HepG2 (cell line): ENCODE measurements around the gene ATG9A. TPM values are rescaled to one million over a fixed set of nuclear protein-coding genes. Genes with fewer than 3 reads are reported as not detected.

Experiments used
- ATAC-seq: fragments of 200-7000 bp; cut with Tn5 transposase; 3 replicates; pipeline ENCODE4 v1.9.1; 2020; ENCODE audit warnings: mild to moderate bottlenecking, moderate library complexity
- BruUV-seq: library from RNA; stranded (reverse); fragments of 400-500 nt; replicated peaks from 2 replicates; lab custom pipeline; 2021; lab: Mats Ljungman, UMichigan
- CTCF ChIA-PET: fragments of 300-600 bp; formaldehyde crosslinking; extraction: SDS; loops from one replicate; lab custom pipeline; 2021; ENCODE audit warnings: low total read pairs, inconsistent platforms, low intra/inter-chr PET ratio; lab: Yijun Ruan, JAX
- POLR2A ChIA-PET: fragments of 350-600 bp; sonication (Branson Sonifier 250); formaldehyde crosslinking; loops from one replicate; lab custom pipeline; 2020; ENCODE audit warnings: antibody characterized with exemption, inconsistent platforms; lab: Yijun Ruan, JAX
- DNase-seq: peaks from one replicate; pipeline ENCODE4 v3.0.0-alpha.2; 2015; ENCODE audit warnings: low spot score
- FAIRE-seq: peaks from 3 replicates; lab custom pipeline; 2011; peaks lifted over from hg19 to GRCh38; lab: Jason Lieb, UNC
- H2AFZ ChIP-seq: one replicate; pipeline ENCODE4 v1.6.1; 2011; ENCODE audit warnings: low read length, inconsistent platforms
- H3K27ac ChIP-seq: fragments of 300-600 bp; 3 replicates; pipeline ENCODE4 v1.8.0; 2011; ENCODE audit warnings: mixed run types, mild to moderate bottlenecking, mixed read lengths, low read length, inconsistent platforms; ENCODE audit not compliant: insufficient read depth; ENCODE audit errors: extremely low read length
- H3K27me3 ChIP-seq, 2 experiments: fragments of 200-600 bp in 1 of 2; 2 replicates in 1 of 2; 3 replicates in 1 of 2; pipeline versions ENCODE4 v1.6.0 to v1.8.0; 2011; ENCODE audit warnings: low read length in 2 of 2, mild to moderate bottlenecking in 2 of 2, moderate library complexity in 2 of 2, inconsistent platforms in 1 of 2; ENCODE audit not compliant: insufficient read depth in 2 of 2, control insufficient read depth in 1 of 2
- H3K36me3 ChIP-seq, 2 experiments: fragments of 200-600 bp in 1 of 2; replicated peaks in 1 of 2; 2 replicates in 1 of 2; 3 replicates in 1 of 2; pipeline versions ENCODE4 v1.5.1 to v1.8.0; 2011; ENCODE audit warnings: low read length in 2 of 2, inconsistent platforms in 1 of 2; ENCODE audit not compliant: insufficient read depth in 2 of 2, control insufficient read depth in 1 of 2
- H3K4me1 ChIP-seq: 2 replicates; pipeline ENCODE4 v1.5.1; 2012; ENCODE audit warnings: low read length, inconsistent platforms; ENCODE audit not compliant: insufficient read depth
- H3K4me2 ChIP-seq: 2 replicates; pipeline ENCODE4 v1.6.0; 2011; ENCODE audit warnings: low read depth, low read length, inconsistent platforms
- H3K4me3 ChIP-seq, 3 experiments: fragments of 200-600 bp in 1 of 3; sonication (generic), shearing (Covaris generic) in 1 of 3; replicated peaks in 1 of 3; 2 replicates each; pipeline ENCODE4 v1.5.1; 2011 to 2016; ENCODE audit warnings: low read length in 3 of 3, inconsistent platforms in 2 of 3, low read depth in 2 of 3, mild to moderate bottlenecking in 2 of 3, control low read depth in 1 of 3, mixed read lengths in 1 of 3; ENCODE audit not compliant: insufficient read depth in 1 of 3
- H3K79me2 ChIP-seq: one replicate; pipeline ENCODE4 v1.6.1; 2011; ENCODE audit warnings: low read length, inconsistent platforms; ENCODE audit not compliant: insufficient read depth
- H3K9ac ChIP-seq: 2 replicates; pipeline ENCODE4 v1.6.0; 2011; ENCODE audit warnings: mild to moderate bottlenecking, low read depth, low read length, inconsistent platforms; ENCODE audit not compliant: insufficient read depth
- H3K9me3 ChIP-seq: 2 replicates; pipeline ENCODE4 v1.5.1; 2012; ENCODE audit warnings: mild to moderate bottlenecking, low read length
- H4K20me1 ChIP-seq: 2 replicates; pipeline ENCODE4 v1.6.0; 2011; ENCODE audit warnings: inconsistent platforms, mild to moderate bottlenecking, low read length, moderate library complexity; ENCODE audit not compliant: insufficient read depth
- JDP2 ChIP-seq: sonication (generic); formaldehyde crosslinking; IDR thresholded peaks from 2 replicates; pipeline ENCODE4 v1.8.1; 2022; ENCODE audit warnings: missing genetic modification reagents, borderline replicate concordance
- NCOA1 ChIP-seq: sonication (generic); formaldehyde crosslinking; IDR thresholded peaks from 2 replicates; pipeline ENCODE4 v1.9.0; 2021; ENCODE audit warnings: missing genetic modification reagents
- PRPF4 ChIP-seq: fragments of 200-400 bp; formaldehyde crosslinking; IDR thresholded peaks from 2 replicates; pipeline ENCODE4 v1.6.1; 2016; ENCODE audit warnings: low read length, low read depth; ENCODE audit not compliant: poor library complexity, severe bottlenecking
- SIX4 ChIP-seq: sonication (generic); formaldehyde crosslinking; IDR thresholded peaks from 2 replicates; pipeline ENCODE4 v1.4.0; 2020; ENCODE audit warnings: missing genetic modification reagents
- ZNF430 ChIP-seq: sonication (generic); formaldehyde crosslinking; IDR thresholded peaks from 2 replicates; pipeline ENCODE4 v1.9.0; 2021; ENCODE audit warnings: mild to moderate bottlenecking, missing genetic modification reagents
- ZNF446 ChIP-seq: sonication (generic); formaldehyde crosslinking; IDR thresholded peaks from 2 replicates; pipeline ENCODE4 v1.5.0; 2020; ENCODE audit warnings: mild to moderate bottlenecking, missing genetic modification reagents
- ZSCAN9 ChIP-seq: IDR thresholded peaks from 2 replicates; pipeline ENCODE4 v1.6.1; 2016; ENCODE audit warnings: borderline replicate concordance
- WGBS: methylation state at CpG from one replicate; pipeline ENCODE4 v1.1.6; 2017; ENCODE audit warnings: low lambda C conversion rate; 5-methylcytosine and 5-hydroxymethylcytosine counted together
- in situ Hi-C: cut with HindIII; loops from 2 replicates; pipeline ENCODE4 v1.10.0; 2017; ENCODE audit warnings: low pct_unique_long_range_greater_than_20kb; ENCODE audit not compliant: extremely low pct_ligation_motif_present
- intact Hi-C: fragments of 100-400 bp; cut with micrococcal nuclease; formaldehyde crosslinking; loops from one replicate; pipeline ENCODE4 v1.10.0; 2022; ENCODE audit not compliant: unreplicated experiment
- polyA plus RNA-seq, 8 experiments: library from polyadenylated mRNA; depleted of rRNA in 3 of 8; stranded (reverse) in 7 of 8; unstranded in 1 of 8; fragments of >200 nt; fragmentation: Illumina TruSeq in 4 of 8; extraction: Trizol in 4 of 8; gene quantifications; 2 replicates each; pipeline versions ENCODE4 v1.2.1 to v1.2.3, GENCODE V29; 2011 to 2016; ENCODE audit warnings: low read depth in 4 of 8, missing spikeins in 1 of 8, mixed read lengths in 1 of 8; ENCODE audit not compliant: insufficient read depth in 1 of 8
- total RNA-seq, 5 experiments: library from RNA; depleted of rRNA; stranded (reverse); fragments of >200 nt; fragmentation: Illumina TruSeq; extraction: Trizol; gene quantifications; 2 replicates each; pipeline ENCODE4 v1.2.3, GENCODE V29; 2016; ENCODE audit warnings: low read depth in 1 of 5
- TF ChIP-seq, protein P1 (sequence below): sonication (generic); formaldehyde crosslinking; IDR thresholded peaks from 2 replicates; pipeline ENCODE4 v1.4.0; 2020; ENCODE audit warnings: missing genetic modification reagents
- TF ChIP-seq, protein P2 (sequence below): sonication (generic); formaldehyde crosslinking; conservative IDR thresholded peaks from 2 replicates; pipeline ENCODE4 v1.4.0; 2020; ENCODE audit warnings: missing genetic modification reagents
- TF ChIP-seq, protein P3 (sequence below): sonication (generic); formaldehyde crosslinking; IDR thresholded peaks from 2 replicates; pipeline ENCODE4 v1.4.0; 2020; ENCODE audit warnings: missing genetic modification reagents
- TF ChIP-seq, protein P4 (sequence below): sonication (generic); formaldehyde crosslinking; IDR thresholded peaks from 2 replicates; pipeline ENCODE4 v1.4.0; 2020; ENCODE audit warnings: missing genetic modification reagents, mild to moderate bottlenecking, borderline replicate concordance

The ATG9A gene
- total and polyA plus RNA-seq, 2 of the 13 experiments (the other 11 are each of a cell fraction or from before 2014, with no cell fraction given), result 35.0 to 131 TPM

DNA sequence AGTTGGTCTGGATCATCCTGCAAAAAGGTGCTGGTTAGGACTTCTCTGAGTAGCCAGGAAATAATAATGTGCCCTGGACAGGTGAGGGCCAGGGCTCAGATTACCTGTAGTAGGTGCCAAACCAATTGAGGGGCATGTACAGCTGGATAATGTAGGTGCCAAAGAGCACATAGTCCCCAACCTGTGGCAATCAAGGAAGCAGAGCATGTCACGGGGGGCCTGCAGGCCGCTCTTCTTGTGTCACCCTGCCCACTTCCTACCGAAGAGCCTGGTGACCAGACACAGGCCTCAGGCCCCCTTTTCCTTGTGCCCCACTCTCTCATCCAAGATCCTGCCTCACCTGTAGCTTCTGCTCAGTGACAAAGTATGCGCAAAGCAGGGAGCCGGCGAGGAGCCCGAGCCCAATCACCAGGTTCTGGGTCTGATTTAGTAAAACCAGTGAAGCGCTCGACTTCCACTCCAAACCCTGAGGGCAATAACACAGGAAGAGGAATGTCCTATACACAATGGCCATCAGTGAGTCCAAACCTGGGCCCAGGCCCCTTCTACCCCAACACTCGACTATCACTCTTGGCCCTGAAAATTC, 15.9 kb downstream of the ATG9A start:
- DNase-seq, result no peak
- no peak overlapping the region for H3K9ac ChIP-seq
- no peaks in the 10 kb centered on the region for H3K27me3 ChIP-seq
- in situ Hi-C loops, result no loop called here
- no peak overlapping the region for H3K27ac ChIP-seq
- peaks cover 11% of the 10 kb centered on the region for H3K79me2 ChIP-seq
- CTCF ChIA-PET, result no interaction called here
- FAIRE-seq, result no peak
- H3K4me2 ChIP-seq, result no peak overlapping the region
- ATAC-seq, result no peak
- 92% methylated on average over 9 of the region's 10 CpGs for WGBS
- intact Hi-C loops, result no loop called here
- TF ChIP-seq ZSCAN9 (CRISPR knock-in tag) (no peak), JDP2 (CRISPR knock-in tag) (no peak)
- TF ChIP-seq, all 625 proteins: peak for 0
- POLR2A ChIA-PET, result interaction anchor here (1.1 to 3.4 kb wide), 2 partner anchors 37 kb away, joined by 4 to 20 read pairs; partner anchors contain the start of gene CNPPD1
- no TSS peak for BruUV-seq
- no peak overlapping the region for H2AFZ ChIP-seq
- H3K4me1 ChIP-seq, result peaks cover 66% of the 10 kb centered on the region
- H3K36me3 ChIP-seq, result peaks cover 38 to 66% of the 10 kb centered on the region in 2 experiments
- no peak overlapping the region for H3K4me3 ChIP-seq
- H4K20me1 ChIP-seq, result no peaks in the 10 kb centered on the region
- H3K9me3 ChIP-seq, result no peaks in the 10 kb centered on the region

DNA sequence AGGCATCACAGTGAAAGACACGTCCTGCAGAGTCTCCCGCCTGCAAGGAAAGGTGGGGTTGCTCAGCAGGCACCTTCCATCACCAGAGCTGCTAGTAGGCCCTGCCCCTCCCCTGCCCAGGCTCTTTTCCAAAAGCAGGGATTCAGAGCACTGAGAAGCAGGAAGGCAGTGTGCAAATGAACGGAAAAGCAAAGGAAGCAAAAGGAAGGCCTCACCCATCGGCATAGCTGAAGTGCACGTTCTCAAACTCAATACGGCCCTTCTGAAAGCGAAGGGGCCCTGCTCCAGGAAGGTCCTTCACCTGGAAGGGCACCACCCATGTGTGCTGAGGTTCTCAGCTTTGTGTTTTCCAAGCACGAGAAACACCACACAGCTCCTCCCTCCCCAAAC, 16.4 kb downstream of the ATG9A start:
- intact Hi-C loops (no loop called here), in situ Hi-C loops (no loop called here)
- FAIRE-seq (no peak), DNase-seq (no peak), ATAC-seq (no peak)
- ChIA-PET CTCF (no interaction called here), POLR2A (interaction anchor here (1.1 to 3.4 kb wide), 2 partner anchors 36 to 37 kb away, joined by 4 to 20 read pairs; partner anchors contain the start of gene CNPPD1)
- Histone ChIP-seq H2AFZ (no peak overlapping the region), H3K4me2 (no peak overlapping the region), H3K4me1 (peaks cover 71% of the 10 kb centered on the region), H3K9me3 (no peaks in the 10 kb centered on the region), H3K79me2 (peaks cover 11% of the 10 kb centered on the region), H3K27ac (no peak overlapping the region), H4K20me1 (no peaks in the 10 kb centered on the region), H3K27me3 (no peaks in the 10 kb centered on the region), H3K36me3 (peaks cover 38 to 66% of the 10 kb centered on the region in 2 experiments), H3K4me3 (no peak overlapping the region), H3K9ac (no peak overlapping the region)
- BruUV-seq, result no TSS peak
- 97% methylated on average over 8 of the region's 8 CpGs for WGBS
- TF ChIP-seq, protein P1, sequence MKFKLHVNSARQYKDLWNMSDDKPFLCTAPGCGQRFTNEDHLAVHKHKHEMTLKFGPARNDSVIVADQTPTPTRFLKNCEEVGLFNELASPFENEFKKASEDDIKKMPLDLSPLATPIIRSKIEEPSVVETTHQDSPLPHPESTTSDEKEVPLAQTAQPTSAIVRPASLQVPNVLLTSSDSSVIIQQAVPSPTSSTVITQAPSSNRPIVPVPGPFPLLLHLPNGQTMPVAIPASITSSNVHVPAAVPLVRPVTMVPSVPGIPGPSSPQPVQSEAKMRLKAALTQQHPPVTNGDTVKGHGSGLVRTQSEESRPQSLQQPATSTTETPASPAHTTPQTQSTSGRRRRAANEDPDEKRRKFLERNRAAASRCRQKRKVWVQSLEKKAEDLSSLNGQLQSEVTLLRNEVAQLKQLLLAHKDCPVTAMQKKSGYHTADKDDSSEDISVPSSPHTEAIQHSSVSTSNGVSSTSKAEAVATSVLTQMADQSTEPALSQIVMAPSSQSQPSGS, result no peak
- TF ChIP-seq, protein P2, sequence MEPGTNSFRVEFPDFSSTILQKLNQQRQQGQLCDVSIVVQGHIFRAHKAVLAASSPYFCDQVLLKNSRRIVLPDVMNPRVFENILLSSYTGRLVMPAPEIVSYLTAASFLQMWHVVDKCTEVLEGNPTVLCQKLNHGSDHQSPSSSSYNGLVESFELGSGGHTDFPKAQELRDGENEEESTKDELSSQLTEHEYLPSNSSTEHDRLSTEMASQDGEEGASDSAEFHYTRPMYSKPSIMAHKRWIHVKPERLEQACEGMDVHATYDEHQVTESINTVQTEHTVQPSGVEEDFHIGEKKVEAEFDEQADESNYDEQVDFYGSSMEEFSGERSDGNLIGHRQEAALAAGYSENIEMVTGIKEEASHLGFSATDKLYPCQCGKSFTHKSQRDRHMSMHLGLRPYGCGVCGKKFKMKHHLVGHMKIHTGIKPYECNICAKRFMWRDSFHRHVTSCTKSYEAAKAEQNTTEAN, result no peak
- TF ChIP-seq ZSCAN9 (CRISPR knock-in tag) (no peak), SIX4 (CRISPR knock-in tag) (no peak), ZNF430 (CRISPR knock-in tag) (no peak), NCOA1 (CRISPR knock-in tag) (no peak), PRPF4 (no peak), ZNF446 (CRISPR knock-in tag) (no peak)
- TF ChIP-seq, protein P3, sequence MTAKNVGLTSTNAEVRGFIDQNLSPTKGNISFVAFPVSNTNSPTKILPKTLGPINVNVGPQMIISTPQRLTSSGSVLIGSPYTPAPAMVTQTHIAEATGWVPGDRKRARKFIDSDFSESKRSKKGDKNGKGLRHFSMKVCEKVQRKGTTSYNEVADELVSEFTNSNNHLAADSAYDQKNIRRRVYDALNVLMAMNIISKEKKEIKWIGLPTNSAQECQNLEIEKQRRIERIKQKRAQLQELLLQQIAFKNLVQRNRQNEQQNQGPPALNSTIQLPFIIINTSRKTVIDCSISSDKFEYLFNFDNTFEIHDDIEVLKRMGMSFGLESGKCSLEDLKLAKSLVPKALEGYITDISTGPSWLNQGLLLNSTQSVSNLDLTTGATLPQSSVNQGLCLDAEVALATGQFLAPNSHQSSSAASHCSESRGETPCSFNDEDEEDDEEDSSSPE (CRISPR knock-in tag), result no peak
- TF ChIP-seq, protein P4, sequence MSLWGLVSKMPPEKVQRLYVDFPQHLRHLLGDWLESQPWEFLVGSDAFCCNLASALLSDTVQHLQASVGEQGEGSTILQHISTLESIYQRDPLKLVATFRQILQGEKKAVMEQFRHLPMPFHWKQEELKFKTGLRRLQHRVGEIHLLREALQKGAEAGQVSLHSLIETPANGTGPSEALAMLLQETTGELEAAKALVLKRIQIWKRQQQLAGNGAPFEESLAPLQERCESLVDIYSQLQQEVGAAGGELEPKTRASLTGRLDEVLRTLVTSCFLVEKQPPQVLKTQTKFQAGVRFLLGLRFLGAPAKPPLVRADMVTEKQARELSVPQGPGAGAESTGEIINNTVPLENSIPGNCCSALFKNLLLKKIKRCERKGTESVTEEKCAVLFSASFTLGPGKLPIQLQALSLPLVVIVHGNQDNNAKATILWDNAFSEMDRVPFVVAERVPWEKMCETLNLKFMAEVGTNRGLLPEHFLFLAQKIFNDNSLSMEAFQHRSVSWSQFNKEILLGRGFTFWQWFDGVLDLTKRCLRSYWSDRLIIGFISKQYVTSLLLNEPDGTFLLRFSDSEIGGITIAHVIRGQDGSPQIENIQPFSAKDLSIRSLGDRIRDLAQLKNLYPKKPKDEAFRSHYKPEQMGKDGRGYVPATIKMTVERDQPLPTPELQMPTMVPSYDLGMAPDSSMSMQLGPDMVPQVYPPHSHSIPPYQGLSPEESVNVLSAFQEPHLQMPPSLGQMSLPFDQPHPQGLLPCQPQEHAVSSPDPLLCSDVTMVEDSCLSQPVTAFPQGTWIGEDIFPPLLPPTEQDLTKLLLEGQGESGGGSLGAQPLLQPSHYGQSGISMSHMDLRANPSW (CRISPR knock-in tag), result no peak
